ENCODE measurements around the gene DMC1. TPM values are rescaled to one million over a fixed set of nuclear protein-coding genes. Genes with fewer than 3 reads are reported as not detected.

Gene DMC1
- polyA plus RNA-seq, 1 of the 3 experiments (the other 2 are of a cell fraction) = not detected

DNA sequence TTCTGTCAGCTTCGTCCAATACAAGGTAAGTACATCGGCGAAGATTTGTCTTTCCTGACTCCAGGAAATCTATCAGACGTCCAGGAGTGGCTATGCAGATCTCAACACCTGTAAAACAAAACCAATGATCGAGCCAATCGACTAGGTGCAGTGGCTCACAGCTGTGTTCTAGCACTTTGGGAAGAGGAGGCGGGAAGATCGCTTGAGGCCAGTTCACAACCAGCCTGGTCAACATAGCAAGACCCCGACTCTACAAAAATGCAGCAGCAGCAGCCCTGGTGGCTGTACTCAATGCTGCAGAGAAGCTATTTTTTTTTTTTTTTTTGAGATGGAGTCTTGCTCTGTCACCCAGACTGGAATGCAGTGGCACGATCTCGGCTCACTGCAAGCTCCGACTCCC, 75.0 kb downstream of the DMC1 start:
- H4K20me1 ChIP-seq (ENCODE audit: insufficient read depth) = peaks cover 65% of the 10 kb centered on the region
- peaks cover 7% of the 10 kb centered on the region for H3F3A ChIP-seq (replicated peaks; ENCODE audit: insufficient read depth)
- H3K27me3 ChIP-seq (ENCODE audit: insufficient read depth) = no peaks in the 10 kb centered on the region
- H3K9ac ChIP-seq = no peak overlapping the region
- DNase-seq = no peak
- no peak overlapping the region for H3K4me2 ChIP-seq
- TF ChIP-seq EZH2phosphoT487 (IDR thresholded peaks at IDR 0.05; ENCODE audit: borderline replicate concordance, low read depth) (no peak), RFX5 (IDR thresholded peaks at IDR 0.05; ENCODE audit: low read length) (no peak), ELF1 (IDR thresholded peaks at IDR 0.05) (no peak), NFIC (IDR thresholded peaks at IDR 0.05; ENCODE audit: borderline replicate concordance) (no peak), TCF12 (IDR thresholded peaks at IDR 0.05) (no peak), YY1 (IDR thresholded peaks at IDR 0.05; ENCODE audit: low read depth) (no peak), EP300 (IDR thresholded peaks at IDR 0.05; ENCODE audit: borderline replicate concordance in 1 of 2, low read depth in 1 of 2, low read length in 1 of 2) (no peak), RXRA (IDR thresholded peaks at IDR 0.05; ENCODE audit: borderline replicate concordance, low read depth) (no peak), TAF1 (IDR thresholded peaks at IDR 0.05; ENCODE audit: borderline replicate concordance, low read depth, low read length) (no peak), FOXM1 (IDR thresholded peaks at IDR 0.05; ENCODE audit: low read depth) (no peak), CHD2 (IDR thresholded peaks at IDR 0.05; ENCODE audit: low read length, partially characterized antibody) (no peak), RCOR1 (IDR thresholded peaks at IDR 0.05; ENCODE audit: low read length) (no peak), FOXJ3 (CRISPR knock-in tag; IDR thresholded peaks at IDR 0.05) (no peak), MXI1 (IDR thresholded peaks at IDR 0.05; ENCODE audit: low read depth, low read length) (no peak), NRF1 (IDR thresholded peaks at IDR 0.05; ENCODE audit: low read depth, low read length) (no peak)
- TF ChIP-seq, protein P1, sequence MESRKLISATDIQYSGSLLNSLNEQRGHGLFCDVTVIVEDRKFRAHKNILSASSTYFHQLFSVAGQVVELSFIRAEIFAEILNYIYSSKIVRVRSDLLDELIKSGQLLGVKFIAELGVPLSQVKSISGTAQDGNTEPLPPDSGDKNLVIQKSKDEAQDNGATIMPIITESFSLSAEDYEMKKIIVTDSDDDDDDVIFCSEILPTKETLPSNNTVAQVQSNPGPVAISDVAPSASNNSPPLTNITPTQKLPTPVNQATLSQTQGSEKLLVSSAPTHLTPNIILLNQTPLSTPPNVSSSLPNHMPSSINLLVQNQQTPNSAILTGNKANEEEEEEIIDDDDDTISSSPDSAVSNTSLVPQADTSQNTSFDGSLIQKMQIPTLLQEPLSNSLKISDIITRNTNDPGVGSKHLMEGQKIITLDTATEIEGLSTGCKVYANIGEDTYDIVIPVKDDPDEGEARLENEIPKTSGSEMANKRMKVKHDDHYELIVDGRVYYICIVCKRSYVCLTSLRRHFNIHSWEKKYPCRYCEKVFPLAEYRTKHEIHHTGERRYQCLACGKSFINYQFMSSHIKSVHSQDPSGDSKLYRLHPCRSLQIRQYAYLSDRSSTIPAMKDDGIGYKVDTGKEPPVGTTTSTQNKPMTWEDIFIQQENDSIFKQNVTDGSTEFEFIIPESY (IDR thresholded peaks at IDR 0.05; ENCODE audit: borderline replicate concordance, low read depth) = no peak
- TF ChIP-seq, protein P2, sequence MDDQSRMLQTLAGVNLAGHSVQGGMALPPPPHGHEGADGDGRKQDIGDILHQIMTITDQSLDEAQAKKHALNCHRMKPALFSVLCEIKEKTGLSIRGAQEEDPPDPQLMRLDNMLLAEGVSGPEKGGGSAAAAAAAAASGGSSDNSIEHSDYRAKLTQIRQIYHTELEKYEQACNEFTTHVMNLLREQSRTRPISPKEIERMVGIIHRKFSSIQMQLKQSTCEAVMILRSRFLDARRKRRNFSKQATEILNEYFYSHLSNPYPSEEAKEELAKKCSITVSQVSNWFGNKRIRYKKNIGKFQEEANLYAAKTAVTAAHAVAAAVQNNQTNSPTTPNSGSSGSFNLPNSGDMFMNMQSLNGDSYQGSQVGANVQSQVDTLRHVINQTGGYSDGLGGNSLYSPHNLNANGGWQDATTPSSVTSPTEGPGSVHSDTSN (IDR thresholded peaks at IDR 0.05) = no peak
- TF ChIP-seq, protein P3, sequence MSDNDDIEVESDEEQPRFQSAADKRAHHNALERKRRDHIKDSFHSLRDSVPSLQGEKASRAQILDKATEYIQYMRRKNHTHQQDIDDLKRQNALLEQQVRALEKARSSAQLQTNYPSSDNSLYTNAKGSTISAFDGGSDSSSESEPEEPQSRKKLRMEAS (IDR thresholded peaks at IDR 0.05; ENCODE audit: low read depth) = no peak
- 98% methylated on average over 9 of the region's 12 CpGs for WGBS (ENCODE audit: low lambda C conversion rate)
- CTCF ChIA-PET = no interaction called here
- POLR2A ChIA-PET = no interaction called here
- peak overlapping the region in 1 of 2 experiments; percentile 33; a peak in 1 of 4 replicates for H3K27ac ChIP-seq (ENCODE audit: low read depth in 2 of 2, low read length in 1 of 2)
- no peak overlapping the region for H2AFZ ChIP-seq (ENCODE audit: low read depth)
- peaks cover 65% of the 10 kb centered on the region for H3K79me2 ChIP-seq (ENCODE audit: insufficient read depth)
- H3K4me1 ChIP-seq (ENCODE audit: control insufficient read depth in 1 of 2, insufficient read depth in 2 of 2, low read depth in 1 of 2, low read length in 1 of 2) = peaks cover 0 to 8% of the 10 kb centered on the region in 2 experiments; a peak in 1 of 4 replicates
- no peaks in the 10 kb centered on the region for H3K9me2 ChIP-seq
- H3K36me3 ChIP-seq (replicated peaks in 1 of 2; ENCODE audit: control insufficient read depth in 1 of 2, insufficient read depth in 2 of 2, low read length in 1 of 2) = peaks cover 67 to 74% of the 10 kb centered on the region in 2 experiments
- no peaks in the 10 kb centered on the region for H3K9me3 ChIP-seq
- no peak overlapping the region for H3K4me3 ChIP-seq (ENCODE audit: low read depth in 2 of 2, low read length in 1 of 2)
